Retinal pigment epithelial cell (primary cell): ENCODE measurements around the gene DEPDC7.
A peak's percentile ranks its signal among the peaks of the same experiment; 100 is the strongest.
"Not testable (repeated sequence)": the region's sequence is repeated elsewhere in the genome, so short reads cannot be mapped to it uniquely, and the experiment has no call there.

Experiments used
- DNase-seq: peaks from one replicate; pipeline ENCODE4 v3.0.0-alpha.2; 2010; ENCODE audit warnings: low read depth
- H3K4me3 ChIP-seq: 2 replicates; pipeline ENCODE4 v1.5.1; 2011; ENCODE audit warnings: mild to moderate bottlenecking, low read length, control low read depth, moderate library complexity
- CTCF ChIP-seq: conservative IDR thresholded peaks from 2 replicates; pipeline ENCODE4 v1.5.1; 2011; ENCODE audit warnings: low read depth, low read length, control low read depth, inconsistent platforms

Gene DEPDC7

GRCh38 chr11:33015621-33016551 lies at the start of gene DEPDC7:
TSS of gene DEPDC7 (plus strand) at chr11:33015878. CDS start at chr11:33015956, 78 bp downstream.
- TF ChIP-seq CTCF = no peak
- peak; percentile 46 for DNase-seq
- H3K4me3 ChIP-seq = peak within 1 kb of the TSS; percentile 58

DNA sequence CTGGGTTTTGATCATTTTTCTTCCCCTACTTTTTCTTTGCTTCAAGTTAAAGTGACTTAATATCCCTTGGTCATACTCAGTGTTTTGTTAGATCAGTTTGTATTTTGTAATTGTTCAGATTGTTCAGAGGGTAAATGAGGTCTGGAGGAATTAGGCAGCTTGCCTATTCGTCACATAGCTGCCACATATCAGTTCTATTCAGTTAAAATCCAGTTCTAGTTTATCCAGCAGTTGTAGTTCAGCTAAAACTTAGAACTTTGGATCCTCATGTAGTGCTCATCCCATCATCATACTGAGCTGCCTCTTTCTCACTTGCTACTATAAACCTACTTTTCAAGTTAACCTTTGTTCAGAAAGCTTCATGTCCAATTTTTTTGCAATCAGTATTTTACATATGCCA lies 47.1 kb upstream of the DEPDC7 start:
- H3K4me3 ChIP-seq = no peak overlapping the region
- TF ChIP-seq CTCF = no peak
- no peak for DNase-seq

- DNase-seq, H3K4me3 ChIP-seq: not testable (repeated sequence)
Measured at GRCh38 chr11:32972233-32972632, 43.4 kb upstream of the DEPDC7 start.

DNA sequence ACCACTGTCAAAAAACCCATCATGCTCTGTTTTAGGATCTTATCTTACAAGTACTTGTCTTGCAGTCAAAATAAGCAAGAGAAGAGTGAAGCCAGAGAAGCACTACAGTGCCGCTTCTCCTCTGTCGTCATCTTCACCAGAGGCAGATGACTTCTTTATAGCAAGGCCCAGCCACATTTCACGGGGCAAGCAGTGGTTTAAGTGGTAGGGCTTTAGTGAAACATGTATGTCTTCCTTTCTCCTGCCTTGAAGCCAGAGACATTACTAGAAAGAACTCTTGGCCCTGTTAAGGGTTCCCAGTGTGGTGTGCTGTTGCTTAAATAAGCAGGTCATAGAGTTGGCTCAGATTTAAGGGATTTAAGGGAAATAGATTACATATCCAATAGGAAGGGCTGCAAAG lies 42.9 kb upstream of the DEPDC7 start:
- no peak for TF ChIP-seq CTCF
- DNase-seq = no peak
- no peak overlapping the region for H3K4me3 ChIP-seq

DNA sequence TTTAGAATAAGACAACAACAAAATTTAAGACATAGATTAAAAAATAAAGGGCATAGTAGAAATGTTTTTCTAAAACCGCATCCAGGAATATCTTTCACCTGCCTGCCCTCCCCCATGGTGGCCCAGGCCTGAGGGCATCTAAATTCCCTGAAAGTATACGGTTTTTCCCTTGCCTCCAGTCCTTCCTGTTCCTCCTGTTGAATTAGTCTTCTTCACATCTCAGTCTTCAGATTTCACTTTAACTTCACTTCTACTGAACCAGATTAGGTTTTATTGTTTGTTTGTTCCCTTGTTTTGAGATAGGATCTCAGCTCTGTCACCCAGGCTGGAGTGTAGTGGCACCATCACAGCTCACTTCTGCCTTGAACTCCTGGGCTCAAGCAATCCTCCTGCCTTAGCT lies 33.1 kb upstream of the DEPDC7 start:
- no peak overlapping the region for H3K4me3 ChIP-seq
- DNase-seq = no peak
- TF ChIP-seq CTCF = no peak

GRCh38 chr11:32983506-32983905 lies 32.2 kb upstream of the DEPDC7 start:
- DNase-seq = no peak
- TF ChIP-seq CTCF = no peak
- H3K4me3 ChIP-seq = no peak overlapping the region

- TF ChIP-seq CTCF = no peak
- no peak for DNase-seq
- no peak overlapping the region for H3K4me3 ChIP-seq
Measured at GRCh38 chr11:32985600-32985999, 30.1 kb upstream of the DEPDC7 start.
